Caco-2 (cell line): ENCODE results near the gene PTTG1IP. TPM values are rescaled to one million over a fixed set of nuclear protein-coding genes. Genes with fewer than 3 reads are reported as not detected.

ENCODE experiments used
- BruUV-seq: library from RNA; stranded (reverse); fragments of 400-500 nt; replicated peaks from 2 replicates; lab custom pipeline; 2021; lab: Mats Ljungman, UMichigan
- CTCF ChIA-PET: fragments of 300-600 bp; sonication (Branson Sonifier 250); formaldehyde crosslinking; loops from one replicate; lab custom pipeline; 2022; ENCODE audit warnings: antibody characterized with exemption; lab: Charles Lee
- POLR2A ChIA-PET: fragments of 300-600 bp; sonication (Branson Sonifier 250); formaldehyde crosslinking; loops from one replicate; lab custom pipeline; 2022; ENCODE audit warnings: antibody characterized with exemption; lab: Charles Lee
- DNase-seq, 2 experiments: peaks; one replicate each; pipeline versions ENCODE4 v3.0.0 to v3.0.0-alpha.2; 2020 to 2022
- H3K27me3 ChIP-seq: replicated peaks from 2 replicates; pipeline ENCODE4 v1.6.0; 2011; ENCODE audit warnings: low read length; ENCODE audit not compliant: control insufficient read depth, insufficient read depth
- H3K36me3 ChIP-seq: 2 replicates; pipeline ENCODE4 v1.5.1; 2011; ENCODE audit warnings: low read length; ENCODE audit not compliant: control insufficient read depth, insufficient read depth
- H3K4me1 ChIP-seq: fragments of 250-450 bp; sonication (Bioruptor Pico); 2 replicates; pipeline ENCODE4 v1.5.1; 2020; ENCODE audit warnings: mild to moderate bottlenecking
- H3K4me3 ChIP-seq: 2 replicates; pipeline ENCODE4 v1.5.1; 2011; ENCODE audit warnings: low read depth, mild to moderate bottlenecking, control low read depth, low read length
- H3K9me3 ChIP-seq: fragments of 250-450 bp; sonication (Bioruptor Pico); 2 replicates; pipeline ENCODE4 v1.5.1; 2020; ENCODE audit warnings: mild to moderate bottlenecking, moderate library complexity
- H3K27ac Mint-ChIP-seq: one replicate; pipeline ENCODE4 v1.8.0; 2022; ENCODE audit warnings: mixed read lengths; ENCODE audit not compliant: unreplicated experiment
- H3K27me3 Mint-ChIP-seq: one replicate; pipeline ENCODE4 v1.8.0; 2022; ENCODE audit warnings: mixed read lengths; ENCODE audit not compliant: insufficient read depth, unreplicated experiment
- H3K36me3 Mint-ChIP-seq: one replicate; pipeline ENCODE4 v1.8.0; 2022; ENCODE audit warnings: mild to moderate bottlenecking, mixed read lengths; ENCODE audit not compliant: insufficient read depth, unreplicated experiment
- H3K4me1 Mint-ChIP-seq: one replicate; pipeline ENCODE4 v1.8.0; 2022; ENCODE audit warnings: low read depth, mixed read lengths; ENCODE audit not compliant: unreplicated experiment
- H3K4me3 Mint-ChIP-seq: one replicate; pipeline ENCODE4 v1.8.0; 2022; ENCODE audit warnings: mild to moderate bottlenecking, moderate library complexity, mixed read lengths; ENCODE audit not compliant: unreplicated experiment
- H3K9me3 Mint-ChIP-seq: one replicate; pipeline ENCODE4 v1.8.0; 2022; ENCODE audit warnings: mixed read lengths; ENCODE audit not compliant: unreplicated experiment
- CTCF ChIP-seq, 2 experiments: fragments of 200-600 bp in 1 of 2; IDR thresholded peaks; 1 replicate in 1 of 2; 2 replicates in 1 of 2; pipeline versions ENCODE4 v1.5.1 to v1.8.0; 2011 to 2022; ENCODE audit warnings: antibody characterized with exemption in 1 of 2, control low read depth in 1 of 2, inconsistent platforms in 1 of 2, low read depth in 1 of 2, low read length in 1 of 2, mild to moderate bottlenecking in 1 of 2, moderate library complexity in 1 of 2; ENCODE audit not compliant: insufficient read depth in 1 of 2, severe bottlenecking in 1 of 2, unreplicated experiment in 1 of 2
- intact Hi-C: fragments of 100-400 bp; cut with micrococcal nuclease; formaldehyde crosslinking; loops from one replicate; pipeline ENCODE4 v1.10.0; 2022; ENCODE audit not compliant: unreplicated experiment
- total RNA-seq: library from RNA; stranded (reverse); gene quantifications from 2 replicates; pipeline ENCODE4 v1.2.3, GENCODE V29; 2022

PTTG1IP gene
- total RNA-seq, 1 experiment from 2014 or later: 296 TPM

- no peak for TF ChIP-seq CTCF (IDR thresholded peaks at IDR 0.05; ENCODE audit: insufficient read depth in 1 of 2, low read depth in 1 of 2, low read length in 1 of 2, severe bottlenecking in 1 of 2, unreplicated experiment in 1 of 2)
- no peaks in the 10 kb centered on the region for H3K27me3 ChIP-seq
- POLR2A ChIA-PET: no interaction called here
These were observed 21.3 kb upstream of the PTTG1IP start for GRCh38 chr21:44894687-44895302.

GRCh38 chr21:44893948-44894656, 20.6 kb upstream of the PTTG1IP start:
- no peaks in the 10 kb centered on the region for H3K4me1 Mint-ChIP-seq
- H3K27me3 ChIP-seq: no peaks in the 10 kb centered on the region
- DNase-seq: no peak
- H3K36me3 ChIP-seq: no peaks in the 10 kb centered on the region
- POLR2A ChIA-PET: no interaction called here
- TF ChIP-seq CTCF (IDR thresholded peaks at IDR 0.05; ENCODE audit: insufficient read depth in 1 of 2, low read depth in 1 of 2, low read length in 1 of 2, severe bottlenecking in 1 of 2, unreplicated experiment in 1 of 2): no peak
- H3K4me3 Mint-ChIP-seq: no peak overlapping the region
- no peak overlapping the region for H3K4me3 ChIP-seq
- no peak overlapping the region for H3K27ac Mint-ChIP-seq
- H3K4me1 ChIP-seq: no peaks in the 10 kb centered on the region
- no peaks in the 10 kb centered on the region for H3K9me3 ChIP-seq
- H3K36me3 Mint-ChIP-seq: no peaks in the 10 kb centered on the region
- CTCF ChIA-PET: interaction anchor here (0.8 to 2.9 kb wide), 2 partner anchors 38 to 52 kb away, joined by 4 to 11 read pairs; no protein-coding TSS in a partner anchor
- intact Hi-C loops: loop anchor here (2.0 kb wide), 1 partner anchor 39 kb away; no protein-coding TSS in a partner anchor
- no peaks in the 10 kb centered on the region for H3K9me3 Mint-ChIP-seq
- H3K27me3 Mint-ChIP-seq: peaks cover 4% of the 10 kb centered on the region
- no TSS peak for BruUV-seq

More at GRCh38 chr21:44894687-44895302, 21.3 kb upstream of the PTTG1IP start:
- no peak for DNase-seq
- Histone ChIP-seq H3K9me3 (no peaks in the 10 kb centered on the region), H3K4me3 (no peak overlapping the region), H3K36me3 (no peaks in the 10 kb centered on the region), H3K4me1 (no peaks in the 10 kb centered on the region)
- BruUV-seq: no TSS peak
- Mint-ChIP-seq H3K27me3 (peaks cover 4% of the 10 kb centered on the region), H3K9me3 (no peaks in the 10 kb centered on the region), H3K4me1 (no peaks in the 10 kb centered on the region), H3K4me3 (no peak overlapping the region), H3K27ac (no peak overlapping the region), H3K36me3 (no peaks in the 10 kb centered on the region)
- CTCF ChIA-PET: interaction anchor here (0.8 to 2.9 kb wide), 2 partner anchors 37 to 52 kb away, joined by 4 to 11 read pairs; no protein-coding TSS in a partner anchor
- intact Hi-C loops: no loop called here

GRCh38 chr21:44893278-44893556, 19.7 kb upstream of the PTTG1IP start:
- no peaks in the 10 kb centered on the region for H3K9me3 ChIP-seq
- no peaks in the 10 kb centered on the region for H3K36me3 ChIP-seq
- Mint-ChIP-seq H3K9me3 (no peaks in the 10 kb centered on the region), H3K4me3 (no peak overlapping the region), H3K36me3 (no peaks in the 10 kb centered on the region), H3K27me3 (peaks cover 4% of the 10 kb centered on the region), H3K27ac (no peak overlapping the region), H3K4me1 (no peaks in the 10 kb centered on the region)
- ChIA-PET CTCF (interaction anchor here (2.9 kb wide), 1 partner anchor 38 kb away, joined by 11 read pairs; no protein-coding TSS in a partner anchor), POLR2A (no interaction called here)
- intact Hi-C loops: loop anchor here (2.0 kb wide), 1 partner anchor 40 kb away; no protein-coding TSS in a partner anchor
- BruUV-seq: no TSS peak
- H3K4me1 ChIP-seq: no peaks in the 10 kb centered on the region
- no peak for DNase-seq
- TF ChIP-seq CTCF (IDR thresholded peaks at IDR 0.05; ENCODE audit: insufficient read depth in 1 of 2, low read depth in 1 of 2, low read length in 1 of 2, severe bottlenecking in 1 of 2, unreplicated experiment in 1 of 2): no peak
- no peaks in the 10 kb centered on the region for H3K27me3 ChIP-seq
- no peak overlapping the region for H3K4me3 ChIP-seq
